ENCODE measurements around the gene ARMS2.

- TF ChIP-seq, protein P1, sequence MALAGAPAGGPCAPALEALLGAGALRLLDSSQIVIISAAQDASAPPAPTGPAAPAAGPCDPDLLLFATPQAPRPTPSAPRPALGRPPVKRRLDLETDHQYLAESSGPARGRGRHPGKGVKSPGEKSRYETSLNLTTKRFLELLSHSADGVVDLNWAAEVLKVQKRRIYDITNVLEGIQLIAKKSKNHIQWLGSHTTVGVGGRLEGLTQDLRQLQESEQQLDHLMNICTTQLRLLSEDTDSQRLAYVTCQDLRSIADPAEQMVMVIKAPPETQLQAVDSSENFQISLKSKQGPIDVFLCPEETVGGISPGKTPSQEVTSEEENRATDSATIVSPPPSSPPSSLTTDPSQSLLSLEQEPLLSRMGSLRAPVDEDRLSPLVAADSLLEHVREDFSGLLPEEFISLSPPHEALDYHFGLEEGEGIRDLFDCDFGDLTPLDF (CRISPR knock-in tag; IDR thresholded peaks at IDR 0.05), result no peak
- no peak for TF ChIP-seq CREB1 (CRISPR knock-in tag; IDR thresholded peaks at IDR 0.05)
- no peak for TF ChIP-seq ZNF232 (CRISPR knock-in tag; IDR thresholded peaks at IDR 0.05)
- TF ChIP-seq CTCF (IDR thresholded peaks at IDR 0.05), result no peak
- no peak for TF ChIP-seq ZNF121 (CRISPR knock-in tag; IDR thresholded peaks at IDR 0.05)
- TF ChIP-seq USF2 (CRISPR knock-in tag; IDR thresholded peaks at IDR 0.05), result no peak
- no peak for TF ChIP-seq JUN (CRISPR knock-in tag; IDR thresholded peaks at IDR 0.05)
- TF ChIP-seq ZNF317 (CRISPR knock-in tag; IDR thresholded peaks at IDR 0.05; ENCODE audit: borderline replicate concordance, low read depth), result no peak
- TF ChIP-seq ETV6 (CRISPR knock-in tag; IDR thresholded peaks at IDR 0.05), result no peak
- TF ChIP-seq NR2C2 (CRISPR knock-in tag; IDR thresholded peaks at IDR 0.05), result no peak
- TF ChIP-seq, protein P2, sequence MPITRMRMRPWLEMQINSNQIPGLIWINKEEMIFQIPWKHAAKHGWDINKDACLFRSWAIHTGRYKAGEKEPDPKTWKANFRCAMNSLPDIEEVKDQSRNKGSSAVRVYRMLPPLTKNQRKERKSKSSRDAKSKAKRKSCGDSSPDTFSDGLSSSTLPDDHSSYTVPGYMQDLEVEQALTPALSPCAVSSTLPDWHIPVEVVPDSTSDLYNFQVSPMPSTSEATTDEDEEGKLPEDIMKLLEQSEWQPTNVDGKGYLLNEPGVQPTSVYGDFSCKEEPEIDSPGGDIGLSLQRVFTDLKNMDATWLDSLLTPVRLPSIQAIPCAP (CRISPR knock-in tag; IDR thresholded peaks at IDR 0.05), result no peak
- TF ChIP-seq, protein P3, sequence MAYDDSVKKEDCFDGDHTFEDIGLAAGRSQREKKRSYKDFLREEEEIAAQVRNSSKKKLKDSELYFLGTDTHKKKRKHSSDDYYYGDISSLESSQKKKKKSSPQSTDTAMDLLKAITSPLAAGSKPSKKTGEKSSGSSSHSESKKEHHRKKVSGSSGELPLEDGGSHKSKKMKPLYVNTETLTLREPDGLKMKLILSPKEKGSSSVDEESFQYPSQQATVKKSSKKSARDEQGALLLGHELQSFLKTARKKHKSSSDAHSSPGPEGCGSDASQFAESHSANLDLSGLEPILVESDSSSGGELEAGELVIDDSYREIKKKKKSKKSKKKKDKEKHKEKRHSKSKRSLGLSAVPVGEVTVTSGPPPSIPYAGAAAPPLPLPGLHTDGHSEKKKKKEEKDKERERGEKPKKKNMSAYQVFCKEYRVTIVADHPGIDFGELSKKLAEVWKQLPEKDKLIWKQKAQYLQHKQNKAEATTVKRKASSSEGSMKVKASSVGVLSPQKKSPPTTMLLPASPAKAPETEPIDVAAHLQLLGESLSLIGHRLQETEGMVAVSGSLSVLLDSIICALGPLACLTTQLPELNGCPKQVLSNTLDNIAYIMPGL (CRISPR knock-in tag; IDR thresholded peaks at IDR 0.05), result no peak
- no peak for TF ChIP-seq MAX (CRISPR knock-in tag; IDR thresholded peaks at IDR 0.05)
Measured at GRCh38 chr10:122467701-122468100, 13.2 kb downstream of the ARMS2 start.
